Lower lobe of right lung (tissue), 2 donors: Measurements from ENCODE around the gene NLRP11. TPM values are rescaled to one million over a fixed set of nuclear protein-coding genes. Genes with fewer than 3 reads are reported as not detected.

ENCODE experiments used
- ATAC-seq, 2 donors: fragments of 200-7000 bp; cut with Tn5 transposase; one replicate each; pipeline ENCODE4 v1.9.1; 2020 to 2022; ENCODE audit warnings: mild to moderate bottlenecking in 2 of 2, moderate library complexity in 2 of 2
- DNase-seq: peaks from one replicate; pipeline ENCODE4 v3.0.0-alpha.2; 2020
- H3K27ac ChIP-seq: fragments of 200-600 bp; one replicate; pipeline ENCODE4 v1.8.0; 2022
- H3K27me3 ChIP-seq: fragments of 200-600 bp; one replicate; pipeline ENCODE4 v1.8.0; 2022; ENCODE audit warnings: low read depth
- H3K36me3 ChIP-seq: fragments of 200-600 bp; one replicate; pipeline ENCODE4 v1.8.0; 2022; ENCODE audit warnings: mild to moderate bottlenecking
- H3K4me1 ChIP-seq: fragments of 200-600 bp; one replicate; pipeline ENCODE4 v1.8.0; 2022
- H3K4me3 ChIP-seq: fragments of 200-600 bp; one replicate; pipeline ENCODE4 v1.8.0; 2022; ENCODE audit warnings: mild to moderate bottlenecking
- H3K9me3 ChIP-seq: fragments of 200-600 bp; one replicate; pipeline ENCODE4 v1.8.0; 2022
- intact Hi-C: fragments of 100-400 bp; cut with DNase I; formaldehyde crosslinking; loops from one replicate; pipeline ENCODE4 v1.11.0; 2022
- total RNA-seq: library from RNA; stranded (reverse); fragmentation: NEBNext Ultra II Directional; extraction: Animal tissue kit (Norgen Biotek cat#: 25700); gene quantifications from one replicate; pipeline ENCODE4 v1.2.1, GENCODE V29; 2021
- TF ChIP-seq, protein P1 (sequence below): fragments of 200-600 bp; IDR thresholded peaks from one replicate; pipeline ENCODE4 v1.8.0; 2022; ENCODE audit warnings: antibody characterized with exemption, mild to moderate bottlenecking
- donor health status: DM: no; HTN: yes; CAD: no; lungs with severe emphysema.

The NLRP11 gene
- total RNA-seq, 1 donor from 2014 or later = not detected

DNA sequence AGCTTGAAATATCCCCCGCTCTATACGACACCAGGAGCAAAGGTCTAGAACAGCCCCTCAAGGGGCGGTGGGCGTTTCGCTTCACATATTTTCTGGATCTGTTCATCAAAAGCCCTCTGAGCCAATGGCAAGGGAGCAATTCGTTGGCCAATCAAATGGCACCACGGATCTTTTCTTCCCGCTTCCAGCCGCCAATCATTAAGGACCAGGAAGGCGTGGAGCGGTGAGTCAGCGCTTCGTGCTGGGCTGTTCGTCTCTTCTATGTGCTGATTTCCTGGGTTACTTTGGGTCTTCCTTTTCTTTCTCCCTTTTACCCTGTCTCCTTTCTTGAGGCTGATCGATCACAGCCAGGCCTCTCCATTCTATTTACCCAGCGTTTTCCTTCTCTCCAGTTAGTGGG, 4.5 kb upstream of the NLRP11 start, which contains the start of gene NLRP4:
Gene NLRP4, plus strand, starts transcription at position 201 of the 400 bp plus-strand sequence. CDS start 15,541 bp downstream, outside the sequence.
- Histone ChIP-seq H3K4me3 (no peak within 1 kb of the TSS), H3K27me3 (no peaks in the 10 kb centered on the region), H3K36me3 (no peaks in the 10 kb centered on the region), H3K4me1 (no peaks in the 10 kb centered on the region), H3K27ac (no peak within 1 kb of the TSS), H3K9me3 (no peaks in the 10 kb centered on the region)
- ATAC-seq (no peak), DNase-seq (no peak)
- TF ChIP-seq, protein P1, sequence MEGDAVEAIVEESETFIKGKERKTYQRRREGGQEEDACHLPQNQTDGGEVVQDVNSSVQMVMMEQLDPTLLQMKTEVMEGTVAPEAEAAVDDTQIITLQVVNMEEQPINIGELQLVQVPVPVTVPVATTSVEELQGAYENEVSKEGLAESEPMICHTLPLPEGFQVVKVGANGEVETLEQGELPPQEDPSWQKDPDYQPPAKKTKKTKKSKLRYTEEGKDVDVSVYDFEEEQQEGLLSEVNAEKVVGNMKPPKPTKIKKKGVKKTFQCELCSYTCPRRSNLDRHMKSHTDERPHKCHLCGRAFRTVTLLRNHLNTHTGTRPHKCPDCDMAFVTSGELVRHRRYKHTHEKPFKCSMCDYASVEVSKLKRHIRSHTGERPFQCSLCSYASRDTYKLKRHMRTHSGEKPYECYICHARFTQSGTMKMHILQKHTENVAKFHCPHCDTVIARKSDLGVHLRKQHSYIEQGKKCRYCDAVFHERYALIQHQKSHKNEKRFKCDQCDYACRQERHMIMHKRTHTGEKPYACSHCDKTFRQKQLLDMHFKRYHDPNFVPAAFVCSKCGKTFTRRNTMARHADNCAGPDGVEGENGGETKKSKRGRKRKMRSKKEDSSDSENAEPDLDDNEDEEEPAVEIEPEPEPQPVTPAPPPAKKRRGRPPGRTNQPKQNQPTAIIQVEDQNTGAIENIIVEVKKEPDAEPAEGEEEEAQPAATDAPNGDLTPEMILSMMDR = no peak
- intact Hi-C loops = no loop called here

DNA sequence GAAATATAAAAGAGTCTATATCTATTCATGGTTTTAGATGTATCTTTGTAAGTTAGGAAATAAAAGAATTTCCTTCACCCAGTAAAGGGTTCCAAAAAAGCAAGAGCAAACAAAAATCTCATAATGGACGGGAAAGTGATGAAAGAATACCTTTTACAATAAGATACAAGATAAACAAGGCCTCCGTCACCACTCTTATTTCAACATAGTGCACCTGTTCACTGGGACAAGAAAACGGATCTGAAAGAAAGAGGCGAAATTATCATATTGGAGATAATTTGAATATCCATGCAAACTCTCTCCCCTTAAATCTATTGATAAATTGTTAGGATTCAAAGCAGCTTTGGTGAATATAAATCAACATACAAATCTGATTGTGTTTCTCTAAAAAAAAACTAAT, 877 bp upstream of the NLRP11 start:
- H3K27ac ChIP-seq = no peak overlapping the region
- H3K4me1 ChIP-seq = no peaks in the 10 kb centered on the region
- ATAC-seq (no peak), DNase-seq (no peak)
- no peak overlapping the region for H3K4me3 ChIP-seq
- H3K9me3 ChIP-seq = no peaks in the 10 kb centered on the region
- H3K36me3 ChIP-seq = no peaks in the 10 kb centered on the region
- TF ChIP-seq, protein P1 = no peak
- H3K27me3 ChIP-seq = peaks cover 4% of the 10 kb centered on the region
- intact Hi-C loops = no loop called here

DNA sequence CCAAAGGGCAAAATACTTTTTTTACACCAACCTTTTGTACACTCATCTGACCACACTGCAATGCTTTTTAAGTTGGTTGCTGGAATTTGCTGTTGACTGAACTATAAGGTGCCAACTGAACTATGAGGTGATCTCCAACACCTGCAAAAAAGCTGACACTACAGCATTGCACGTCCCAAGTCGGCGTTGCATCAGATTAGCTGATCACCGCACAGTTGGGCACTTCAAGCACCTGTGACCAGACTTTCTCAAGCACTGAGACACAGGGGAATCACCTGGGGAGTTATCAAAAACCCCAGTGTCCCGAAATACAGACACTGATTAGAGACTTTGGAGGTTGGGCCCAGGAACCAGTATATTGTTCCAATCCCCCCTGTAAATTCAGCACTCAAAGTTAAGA, 1.1 kb downstream of the NLRP11 start:
- intact Hi-C loops = no loop called here
- H3K36me3 ChIP-seq = no peaks in the 10 kb centered on the region
- H3K27ac ChIP-seq = no peak overlapping the region
- H3K4me1 ChIP-seq = no peaks in the 10 kb centered on the region
- H3K27me3 ChIP-seq = peaks cover 4% of the 10 kb centered on the region
- DNase-seq = no peak
- no peak for ATAC-seq
- no peak overlapping the region for H3K4me3 ChIP-seq
- TF ChIP-seq, protein P1 = no peak
- H3K9me3 ChIP-seq = no peaks in the 10 kb centered on the region

DNA sequence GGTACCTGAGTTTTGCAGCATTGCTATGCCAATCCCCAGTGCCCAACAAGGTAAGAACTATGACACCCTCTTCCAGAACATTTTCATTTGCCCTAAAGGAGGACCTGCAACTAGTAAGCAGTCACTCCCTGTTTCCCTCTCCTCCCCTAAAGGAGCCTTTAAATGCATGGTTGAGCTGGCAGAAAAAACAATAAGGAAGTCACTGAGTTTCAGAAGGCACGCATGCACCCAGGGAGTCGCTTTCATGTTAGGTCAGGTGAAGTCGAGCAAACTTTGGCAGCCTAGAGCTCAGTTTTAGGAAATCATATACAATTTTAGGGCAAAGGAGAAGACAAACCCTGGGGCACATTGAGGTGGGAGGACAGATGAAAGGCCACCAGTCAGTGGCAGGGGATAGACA, 11.8 kb downstream of the NLRP11 start:
- Histone ChIP-seq H3K27me3 (peaks cover 4% of the 10 kb centered on the region), H3K9me3 (no peaks in the 10 kb centered on the region), H3K4me1 (no peaks in the 10 kb centered on the region), H3K27ac (no peak overlapping the region), H3K36me3 (no peaks in the 10 kb centered on the region), H3K4me3 (no peak overlapping the region)
- DNase-seq = no peak
- no peak for ATAC-seq
- TF ChIP-seq, protein P1 = no peak
- intact Hi-C loops = no loop called here

DNA sequence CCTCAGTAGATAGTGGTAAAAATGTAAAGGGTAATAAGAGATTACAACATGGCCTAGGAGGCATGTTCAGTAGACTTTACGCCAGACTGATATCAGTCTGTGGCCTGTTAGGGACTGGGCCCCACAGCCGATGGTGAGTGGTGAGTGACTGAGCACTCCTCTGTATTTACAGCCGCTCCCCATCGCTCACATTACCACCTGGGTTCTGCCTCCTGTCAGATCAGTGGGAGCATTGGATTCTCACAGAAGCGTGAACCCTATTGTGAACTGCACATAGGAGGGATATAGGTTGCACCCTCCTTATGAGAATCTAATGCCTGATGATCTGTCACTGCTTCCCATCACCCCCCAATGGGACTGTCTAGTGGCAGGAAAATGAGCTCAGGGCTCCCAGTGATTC, 17.9 kb downstream of the NLRP11 start:
- Histone ChIP-seq H3K36me3 (no peaks in the 10 kb centered on the region), H3K4me3 (no peak overlapping the region), H3K27ac (no peak overlapping the region), H3K27me3 (peaks cover 4% of the 10 kb centered on the region), H3K4me1 (no peaks in the 10 kb centered on the region), H3K9me3 (no peaks in the 10 kb centered on the region)
- no peak for DNase-seq
- ATAC-seq = no peak
- intact Hi-C loops = no loop called here
- TF ChIP-seq, protein P1 = no peak

DNA sequence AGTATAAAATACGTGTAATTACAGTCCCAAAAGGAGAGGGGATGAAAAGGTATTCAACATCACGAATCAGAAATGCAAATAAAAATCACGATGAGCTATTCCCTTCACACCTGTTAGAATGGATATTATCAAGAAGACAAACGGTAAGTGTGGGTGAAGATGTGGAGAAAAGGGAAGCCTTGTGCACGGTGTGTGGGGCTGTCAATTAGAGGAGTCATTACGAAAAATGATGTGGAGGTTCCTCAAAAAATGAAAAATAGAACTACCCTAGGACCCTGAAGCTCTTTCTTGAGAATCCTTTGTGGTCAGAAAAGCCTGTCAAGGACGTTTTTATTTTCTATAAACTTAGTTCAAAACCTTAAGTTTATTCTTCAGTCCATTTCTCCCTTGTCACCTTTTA, 19.4 kb downstream of the NLRP11 start:
- no peaks in the 10 kb centered on the region for H3K36me3 ChIP-seq
- ATAC-seq (no peak), DNase-seq (no peak)
- intact Hi-C loops = no loop called here
- H3K27ac ChIP-seq = no peak overlapping the region
- H3K4me3 ChIP-seq = no peak overlapping the region
- H3K9me3 ChIP-seq = no peaks in the 10 kb centered on the region
- H3K27me3 ChIP-seq = peaks cover 4% of the 10 kb centered on the region
- TF ChIP-seq, protein P1 = no peak
- no peaks in the 10 kb centered on the region for H3K4me1 ChIP-seq
